NT2/D1 (cell line): ENCODE data around the gene TRMT2A.

ENCODE experiments used
- DNase-seq: peaks from one replicate; pipeline ENCODE4 v3.0.0-alpha.2; 2011; ENCODE audit warnings: low read depth, low spot score
- H3K27me3 ChIP-seq: 2 replicates; pipeline ENCODE4 v1.6.0; 2011; ENCODE audit warnings: mild to moderate bottlenecking; ENCODE audit not compliant: insufficient read length, insufficient read depth
- H3K36me3 ChIP-seq: 2 replicates; pipeline ENCODE4 v1.6.1; 2011; ENCODE audit warnings: mild to moderate bottlenecking, low read length, mixed read lengths; ENCODE audit not compliant: insufficient read depth, insufficient read length
- H3K4me1 ChIP-seq: 2 replicates; pipeline ENCODE4 v1.5.1; 2011; ENCODE audit not compliant: insufficient read depth, insufficient read length
- H3K4me3 ChIP-seq: 2 replicates; pipeline ENCODE4 v1.5.1; 2011; ENCODE audit warnings: low read depth; ENCODE audit not compliant: insufficient read length
- H3K9ac ChIP-seq: 2 replicates; pipeline ENCODE4 v1.6.0; 2011; ENCODE audit warnings: low read depth; ENCODE audit not compliant: insufficient read length
- H3K9me3 ChIP-seq: 2 replicates; pipeline ENCODE4 v1.5.1; 2011; ENCODE audit warnings: mild to moderate bottlenecking, low read length; ENCODE audit not compliant: insufficient read depth
- SUZ12 ChIP-seq: IDR thresholded peaks from 2 replicates; pipeline ENCODE4 v1.6.1; 2011; ENCODE audit not compliant: insufficient read length, insufficient read depth; ENCODE audit errors: extremely low read depth
- YY1 ChIP-seq: IDR thresholded peaks from 2 replicates; pipeline ENCODE4 v1.6.1; 2011; ENCODE audit not compliant: insufficient read length, insufficient read depth
- ZNF274 ChIP-seq: IDR thresholded peaks from 2 replicates; pipeline ENCODE4 v1.6.1; 2011; ENCODE audit warnings: mild to moderate bottlenecking, low read depth, low read length

TRMT2A gene

GRCh38 chr22:20112623-20113511, 4.2 kb downstream of the TRMT2A start:
- Histone ChIP-seq H3K36me3 (peaks cover 82% of the 10 kb centered on the region), H3K4me3 (no peak overlapping the region), H3K9me3 (no peaks in the 10 kb centered on the region), H3K9ac (no peak overlapping the region), H3K27me3 (no peaks in the 10 kb centered on the region), H3K4me1 (peaks cover 6% of the 10 kb centered on the region)
- DNase-seq: no peak
- TF ChIP-seq ZNF274 (no peak), SUZ12 (no peak), YY1 (no peak)

DNA sequence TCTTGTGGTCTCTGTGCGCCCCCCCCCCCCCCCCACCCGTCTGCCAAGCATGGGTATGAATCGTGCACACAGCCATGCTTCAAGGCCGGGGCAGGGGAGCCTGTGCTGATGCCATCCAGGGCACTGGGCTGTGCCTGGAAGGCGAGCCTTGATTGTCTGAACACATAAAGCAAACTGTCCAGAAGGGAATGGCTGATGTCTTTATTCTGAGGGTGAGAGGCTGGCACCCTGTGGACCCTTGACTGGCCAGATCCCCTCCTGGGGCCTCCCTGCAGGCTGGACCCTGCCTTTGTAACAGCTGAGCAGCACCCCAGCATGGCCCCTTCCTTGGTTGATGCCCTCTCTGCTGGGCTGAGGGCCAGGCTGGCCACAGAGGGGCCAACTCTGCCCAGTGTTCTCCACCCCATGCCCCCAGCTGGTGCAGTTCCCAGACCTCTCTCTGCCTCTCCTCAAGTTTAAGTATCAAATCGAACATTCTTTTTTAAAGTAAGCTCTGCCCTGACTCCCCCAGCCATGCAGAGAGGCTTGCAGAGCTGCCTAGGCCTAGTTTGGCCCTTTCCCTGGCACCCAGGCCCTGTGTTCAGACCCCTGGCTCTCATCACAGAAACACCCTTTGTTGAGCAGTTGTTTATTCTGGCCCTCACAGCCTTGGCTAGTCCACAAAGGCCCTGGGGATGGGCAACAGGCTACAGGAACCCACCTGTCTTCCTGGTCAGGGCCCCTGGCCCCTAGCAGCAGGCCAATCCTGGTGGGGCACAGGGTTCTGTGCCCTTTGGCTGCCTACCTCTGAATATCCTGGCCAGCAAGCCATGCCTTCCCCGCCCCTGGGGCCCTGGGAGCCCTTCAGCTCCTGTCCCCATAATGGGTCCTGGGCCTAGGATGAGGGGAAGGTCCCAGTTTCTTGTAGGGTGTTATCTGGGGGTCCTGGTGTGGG, 5.1 kb downstream of the TRMT2A start:
- no peak for DNase-seq
- H3K4me1 ChIP-seq: peaks cover 6% of the 10 kb centered on the region
- no peaks in the 10 kb centered on the region for H3K27me3 ChIP-seq
- peaks cover 91% of the 10 kb centered on the region for H3K36me3 ChIP-seq
- H3K9ac ChIP-seq: no peak overlapping the region
- no peaks in the 10 kb centered on the region for H3K9me3 ChIP-seq
- TF ChIP-seq ZNF274 (no peak), YY1 (no peak), SUZ12 (no peak)
- H3K4me3 ChIP-seq: no peak overlapping the region

- no peak for DNase-seq
- no peaks in the 10 kb centered on the region for H3K9me3 ChIP-seq
- no peak overlapping the region for H3K9ac ChIP-seq
- TF ChIP-seq ZNF274 (no peak), YY1 (no peak), SUZ12 (no peak)
- no peaks in the 10 kb centered on the region for H3K27me3 ChIP-seq
- H3K4me3 ChIP-seq: no peak overlapping the region
- H3K4me1 ChIP-seq: peaks cover 6% of the 10 kb centered on the region
- peaks cover 98% of the 10 kb centered on the region for H3K36me3 ChIP-seq
Measured at GRCh38 chr22:20111045-20111688, 5.9 kb downstream of the TRMT2A start.

DNA sequence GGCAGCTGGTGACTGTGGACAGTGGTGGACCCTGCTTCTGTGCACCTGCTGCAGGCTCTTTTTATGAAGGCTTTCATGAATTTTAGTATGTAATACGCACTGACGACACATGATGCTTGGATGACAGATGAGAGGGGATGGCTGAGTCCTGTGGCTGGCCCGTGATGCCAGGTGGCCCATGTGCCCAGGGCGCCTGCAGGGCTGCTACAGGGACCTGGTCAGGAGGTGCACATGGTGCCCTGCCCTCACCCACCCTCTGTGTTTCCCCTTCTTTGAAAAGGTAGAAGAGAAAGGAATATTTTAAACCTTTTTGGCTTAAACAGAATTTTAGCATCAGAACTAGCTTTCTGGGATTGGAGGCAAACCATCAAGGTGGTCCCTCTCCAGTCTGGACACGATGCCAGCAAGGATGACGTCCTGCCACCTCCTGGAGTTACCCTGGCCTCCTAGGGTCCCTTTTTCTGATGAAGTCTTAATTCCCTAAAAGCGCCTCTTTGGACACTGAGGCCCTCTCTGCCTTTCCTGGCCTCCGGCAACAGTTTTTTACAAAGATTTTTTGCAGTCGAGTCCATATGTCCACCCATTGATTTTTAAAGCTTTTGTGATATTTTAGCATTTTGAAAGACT, 6.6 kb downstream of the TRMT2A start:
- DNase-seq: no peak
- Histone ChIP-seq H3K9ac (no peak overlapping the region), H3K27me3 (no peaks in the 10 kb centered on the region), H3K4me1 (peaks cover 2% of the 10 kb centered on the region), H3K4me3 (no peak overlapping the region), H3K9me3 (no peaks in the 10 kb centered on the region), H3K36me3 (peaks cover 98% of the 10 kb centered on the region)
- TF ChIP-seq YY1 (no peak), ZNF274 (no peak), SUZ12 (no peak)

GRCh38 chr22:20109411-20110358, 7.3 kb downstream of the TRMT2A start:
- Histone ChIP-seq H3K4me1 (peaks cover 2% of the 10 kb centered on the region), H3K9me3 (no peaks in the 10 kb centered on the region), H3K36me3 (peaks cover 98% of the 10 kb centered on the region), H3K9ac (no peak overlapping the region), H3K4me3 (no peak overlapping the region), H3K27me3 (no peaks in the 10 kb centered on the region)
- no peak for TF ChIP-seq YY1
- TF ChIP-seq SUZ12: no peak
- DNase-seq: no peak

GRCh38 chr22:20108757-20109230, 8.2 kb downstream of the TRMT2A start:
- no peak for DNase-seq
- H3K9me3 ChIP-seq: no peaks in the 10 kb centered on the region
- no peaks in the 10 kb centered on the region for H3K27me3 ChIP-seq
- H3K4me3 ChIP-seq: no peak overlapping the region
- peaks cover 2% of the 10 kb centered on the region for H3K4me1 ChIP-seq
- H3K36me3 ChIP-seq: peaks cover 96% of the 10 kb centered on the region
- TF ChIP-seq YY1 (no peak), ZNF274 (no peak), SUZ12 (no peak)
- no peak overlapping the region for H3K9ac ChIP-seq
